Epithelial cell of esophagus (primary cell): ENCODE measurements around the gene CLDN22.

ENCODE experiments used
- DNase-seq: peaks from one replicate; pipeline ENCODE4 v3.0.0; 2010; ENCODE audit warnings: low read depth
- H3K4me3 ChIP-seq: 2 replicates; pipeline ENCODE4 v1.5.1; 2011; ENCODE audit warnings: mild to moderate bottlenecking, low read length, control low read depth
- CTCF ChIP-seq: IDR thresholded peaks from 2 replicates; pipeline ENCODE4 v1.5.1; 2011; ENCODE audit warnings: low read depth, mild to moderate bottlenecking, low read length, control low read depth, inconsistent platforms; ENCODE audit not compliant: insufficient read depth; ENCODE audit errors: missing control alignments

CLDN22 gene

GRCh38 chr4:183320211-183321059 lies at the start of gene CLDN22:
Gene CLDN22 (minus strand): TSS chr4:183320276. CDS start chr4:183320218, 58 bp downstream.
- no peak for TF ChIP-seq CTCF
- DNase-seq: no peak
- H3K4me3 ChIP-seq: no peak within 1 kb of the TSS

GRCh38 chr4:183369073-183369472 lies 49.0 kb upstream of the CLDN22 start:
- no peak for DNase-seq
- no peak for TF ChIP-seq CTCF

GRCh38 chr4:183366206-183366835 lies 46.2 kb upstream of the CLDN22 start:
- DNase-seq: no peak
- no peak for TF ChIP-seq CTCF
- no peak overlapping the region for H3K4me3 ChIP-seq

More at GRCh38 chr4:183369073-183369472, 49.0 kb upstream of the CLDN22 start:
- H3K4me3 ChIP-seq: no peak overlapping the region

GRCh38 chr4:183364025-183364424 lies 43.9 kb upstream of the CLDN22 start:
- DNase-seq: no peak
- TF ChIP-seq CTCF: no peak
- H3K4me3 ChIP-seq: no peak overlapping the region

GRCh38 chr4:183362916-183363542 lies 43.0 kb upstream of the CLDN22 start:
- TF ChIP-seq CTCF: peak; percentile 29
- peak; percentile 63 for DNase-seq
- H3K4me3 ChIP-seq: no peak overlapping the region

GRCh38 chr4:183362036-183362435 lies 42.0 kb upstream of the CLDN22 start:
- DNase-seq: no peak
- no peak for TF ChIP-seq CTCF
- H3K4me3 ChIP-seq: no peak overlapping the region
